ENCODE measurements around the gene TP73.

TP73 gene

DNA sequence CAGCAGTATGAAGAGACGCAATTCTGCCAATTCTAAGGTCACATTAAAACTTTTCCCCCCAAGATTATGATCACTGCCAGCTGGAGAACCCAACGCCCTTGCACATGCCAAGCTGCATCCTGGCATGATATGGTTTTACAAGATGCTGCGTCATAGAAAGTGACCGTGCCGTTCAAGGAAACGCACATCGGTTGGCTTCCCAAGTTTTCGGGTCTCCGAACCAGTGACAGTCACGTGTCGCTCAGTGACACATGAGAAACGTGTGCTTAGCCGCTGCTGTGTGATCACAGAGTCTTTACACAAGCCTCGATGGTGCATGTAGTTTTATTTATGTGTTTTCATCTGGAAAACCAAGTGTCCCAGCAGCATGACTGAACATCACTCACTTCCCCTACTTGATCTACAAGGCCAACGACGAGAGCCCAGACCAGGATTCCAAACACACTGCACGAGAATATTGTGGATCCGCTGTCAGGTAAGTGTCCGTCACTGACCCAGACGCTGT is 127.6 kb downstream of the TP73 start:
- no peak for DNase-seq (ENCODE audit: low read depth in 3 of 3)

DNA sequence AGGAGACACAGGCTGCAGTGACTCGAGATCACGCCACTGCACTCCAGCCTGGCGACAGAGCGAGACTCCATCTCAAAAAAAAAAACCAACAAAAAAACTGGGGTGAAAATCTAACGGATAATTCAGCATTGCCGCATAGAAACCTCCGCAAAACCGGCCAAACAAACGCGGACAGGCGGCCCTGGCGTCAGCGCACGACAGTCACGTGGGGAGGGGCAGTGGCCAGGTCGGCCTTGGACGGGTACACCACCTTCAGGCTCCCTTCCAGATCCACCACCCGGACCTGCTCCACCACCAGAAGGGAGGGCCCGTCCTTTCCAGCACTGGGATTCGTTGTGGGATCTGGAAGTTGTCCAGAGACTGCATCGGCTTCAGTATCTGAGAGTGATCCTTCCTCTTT is 128.6 kb downstream of the TP73 start:
- no peak for DNase-seq (ENCODE audit: low read depth in 3 of 3)

GRCh38 chr1:3783651-3784474 is 131.5 kb downstream of the TP73 start:
- no peak for DNase-seq (ENCODE audit: low read depth in 3 of 3)

- no peak for DNase-seq (ENCODE audit: low read depth in 3 of 3)
Measured at GRCh38 chr1:3785045-3785444, 132.7 kb downstream of the TP73 start.

GRCh38 chr1:3785456-3786157 is 133.3 kb downstream of the TP73 start:
- no peak for DNase-seq (ENCODE audit: low read depth in 3 of 3)
